Globus pallidus (tissue), 1 donor: Measurements from ENCODE around the gene GORAB.

Experiments used
- DNase-seq: peaks from one replicate; pipeline ENCODE4 v3.0.0-alpha.2; 2015; ENCODE audit warnings: low spot score

GORAB gene

DNA sequence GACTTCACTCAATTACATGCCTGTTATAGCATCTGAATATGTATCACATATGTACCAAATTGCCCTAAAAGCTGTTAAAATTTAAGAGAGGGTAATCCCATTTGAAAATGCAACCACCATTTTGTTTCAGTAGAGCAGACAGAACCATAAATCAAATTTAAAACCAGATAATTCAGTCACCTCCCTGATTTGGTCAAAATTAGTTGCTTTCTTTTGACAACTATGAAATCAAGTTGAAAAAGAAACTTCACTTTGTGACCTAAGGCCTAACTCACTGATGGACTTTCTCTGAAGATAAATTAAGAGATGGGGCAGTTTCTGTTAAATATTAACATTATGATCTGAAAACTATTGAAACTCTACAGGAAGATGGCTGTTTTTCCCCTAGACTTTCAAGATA lies 6.7 kb downstream of the GORAB start:
- DNase-seq, result no peak

GRCh38 chr1:170539154-170539553 lies 7.2 kb downstream of the GORAB start:
- no peak for DNase-seq

DNA sequence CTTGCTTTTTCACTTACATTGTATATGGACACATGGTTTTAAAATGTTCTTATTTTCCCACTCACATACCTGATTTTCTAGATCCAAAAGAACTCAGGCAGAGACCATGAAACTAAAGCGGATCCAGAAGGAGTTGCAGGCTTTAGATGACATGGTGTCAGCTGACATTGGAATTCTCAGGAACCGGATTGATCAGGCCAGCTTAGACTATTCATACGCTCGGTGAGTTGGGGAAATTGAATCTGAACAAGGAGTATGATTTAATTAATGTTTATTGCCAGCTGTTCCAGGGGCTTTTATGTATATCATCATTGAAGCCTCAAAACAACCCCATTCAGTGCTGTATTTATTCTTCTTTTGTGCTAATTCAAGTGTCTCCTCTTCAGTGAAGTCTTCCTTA lies 12.7 kb downstream of the GORAB start:
- DNase-seq, result no peak

GRCh38 chr1:170545476-170545875 lies 13.5 kb downstream of the GORAB start:
- no peak for DNase-seq

- DNase-seq, result no peak
These were observed 15.3 kb downstream of the GORAB start for GRCh38 chr1:170547255-170547654.

DNA sequence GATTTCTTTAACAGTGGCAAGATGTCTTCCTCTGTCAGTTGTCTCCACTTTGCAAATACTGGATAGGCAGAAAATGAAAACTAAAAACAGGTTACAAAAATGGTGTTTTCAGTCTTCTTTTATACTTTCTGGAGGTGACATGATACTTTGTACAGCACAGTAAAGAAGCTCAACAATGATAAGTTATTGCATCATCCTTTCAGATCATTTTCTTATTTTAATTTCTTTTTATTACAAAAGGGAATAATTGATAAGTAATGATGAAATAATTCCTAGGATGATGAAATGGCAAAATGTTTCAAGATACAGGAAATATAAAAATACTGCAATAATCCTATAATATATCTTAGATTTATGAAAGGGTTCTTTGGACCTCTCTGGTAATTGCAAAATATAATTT lies 16.5 kb downstream of the GORAB start:
- DNase-seq, result no peak

GRCh38 chr1:170555370-170555769 lies 23.4 kb downstream of the GORAB start:
- DNase-seq, result no peak

DNA sequence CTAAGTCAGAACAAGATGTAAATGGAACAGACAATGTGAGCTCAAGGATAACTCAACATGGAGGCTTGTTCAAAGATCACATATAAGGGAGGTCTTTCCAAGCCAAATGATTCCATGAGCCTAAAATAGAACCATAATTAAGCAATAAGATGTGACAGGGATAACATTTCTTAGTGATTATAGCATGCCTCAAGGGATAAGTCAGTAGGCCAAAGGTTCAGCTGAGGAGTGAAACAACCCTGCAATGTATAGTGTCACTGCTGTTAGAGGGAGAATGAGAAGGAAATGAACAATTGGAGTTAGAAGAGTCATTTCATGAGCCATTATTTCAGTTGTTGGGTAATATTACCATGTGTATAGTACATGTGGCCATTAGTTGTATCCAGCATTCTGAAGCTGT lies 25.0 kb downstream of the GORAB start:
- DNase-seq, result no peak

- DNase-seq, result no peak
These were observed 26.8 kb downstream of the GORAB start for GRCh38 chr1:170558731-170559130.

GRCh38 chr1:170559166-170559565 lies 27.2 kb downstream of the GORAB start:
- no peak for DNase-seq

DNA sequence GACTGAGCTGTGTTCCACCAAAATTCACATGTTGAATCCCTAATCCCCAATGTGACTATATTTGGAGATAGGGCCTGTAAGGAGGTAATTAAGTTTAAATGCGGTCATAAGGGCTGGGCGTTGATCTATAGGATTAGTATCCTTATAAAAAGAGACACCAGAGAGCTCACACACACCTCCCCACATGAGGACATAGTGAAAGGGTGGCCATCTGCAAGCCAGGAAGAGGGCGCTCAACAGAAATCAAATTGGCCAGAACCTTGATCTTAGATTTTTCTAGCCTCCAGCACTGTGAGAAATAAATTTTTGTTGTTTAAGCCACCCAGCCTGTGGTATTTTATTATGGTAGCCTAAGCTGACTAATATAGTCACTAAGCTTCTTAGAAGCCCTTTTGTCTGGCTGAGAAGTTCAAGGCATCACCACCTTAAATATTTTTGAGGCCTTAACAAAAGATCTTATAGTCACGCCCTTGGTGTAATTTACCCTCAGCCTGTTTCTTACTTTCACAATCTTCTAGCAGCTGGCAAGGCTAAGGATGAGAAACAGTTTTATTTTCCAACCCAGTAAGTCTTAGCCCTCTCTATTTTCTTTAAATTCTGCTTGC lies 28.8 kb downstream of the GORAB start:
- no peak for DNase-seq

DNA sequence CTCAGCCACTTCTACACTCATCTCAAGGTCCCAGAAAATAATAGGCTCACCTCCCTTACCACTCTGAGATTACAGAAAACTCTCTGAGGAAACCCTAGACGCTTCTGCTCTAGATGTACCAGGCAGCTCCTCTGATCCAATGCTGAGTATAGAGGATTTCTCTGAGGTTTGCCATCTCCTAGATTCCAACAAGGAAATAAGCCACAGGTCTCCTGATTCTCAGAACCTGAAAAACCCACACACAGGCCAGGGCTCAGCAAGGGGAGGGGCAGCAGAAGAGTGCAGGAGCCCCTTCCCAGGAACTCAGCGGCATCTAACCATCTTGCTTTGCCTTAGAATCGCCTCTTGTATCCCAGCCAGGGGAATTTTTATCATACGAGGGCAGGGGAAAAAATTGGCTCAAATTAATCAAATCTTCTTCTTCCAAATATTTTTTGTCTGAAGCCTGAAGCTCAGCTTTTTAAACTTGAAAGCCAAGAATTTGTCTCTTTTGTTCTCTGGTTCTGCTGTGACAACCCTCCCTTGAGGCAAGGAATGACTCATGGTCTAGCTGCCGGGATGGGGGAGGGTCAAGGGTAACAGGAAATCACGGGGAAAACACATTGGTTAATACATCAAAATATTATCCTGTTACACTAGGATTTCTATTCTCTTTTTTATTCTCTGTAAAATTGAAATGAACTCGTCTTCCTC lies 30.8 kb downstream of the GORAB start:
- peak; percentile 7 for DNase-seq

DNA sequence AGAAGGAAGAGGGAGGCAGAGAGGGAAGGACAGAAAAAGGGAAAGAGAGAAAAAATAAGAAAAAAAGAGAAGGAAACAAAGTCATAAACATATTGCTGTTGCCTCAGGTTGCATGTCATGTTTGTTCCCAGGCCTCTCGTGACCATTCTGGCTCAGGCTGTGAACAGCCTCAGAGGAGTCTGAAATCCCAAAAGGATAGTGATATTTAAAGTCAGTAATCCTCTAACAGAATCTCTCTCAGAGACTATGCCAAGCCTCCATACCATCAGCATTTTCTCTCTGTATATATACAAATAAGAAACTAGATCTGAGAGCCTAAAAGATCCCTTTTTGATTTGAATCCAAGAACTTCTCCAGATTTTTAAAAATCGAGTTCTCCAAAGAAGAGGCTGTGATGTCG lies 35.2 kb downstream of the GORAB start:
- DNase-seq, result no peak

GRCh38 chr1:170568197-170568596 lies 36.2 kb downstream of the GORAB start:
- no peak for DNase-seq

- DNase-seq, result no peak
These were observed 45.0 kb downstream of the GORAB start for GRCh38 chr1:170576980-170577379.

GRCh38 chr1:170578359-170578758 lies 46.4 kb downstream of the GORAB start:
- DNase-seq, result no peak

- peak; percentile 36 for DNase-seq
These were observed 48.9 kb downstream of the GORAB start for GRCh38 chr1:170580636-170581440.

DNA sequence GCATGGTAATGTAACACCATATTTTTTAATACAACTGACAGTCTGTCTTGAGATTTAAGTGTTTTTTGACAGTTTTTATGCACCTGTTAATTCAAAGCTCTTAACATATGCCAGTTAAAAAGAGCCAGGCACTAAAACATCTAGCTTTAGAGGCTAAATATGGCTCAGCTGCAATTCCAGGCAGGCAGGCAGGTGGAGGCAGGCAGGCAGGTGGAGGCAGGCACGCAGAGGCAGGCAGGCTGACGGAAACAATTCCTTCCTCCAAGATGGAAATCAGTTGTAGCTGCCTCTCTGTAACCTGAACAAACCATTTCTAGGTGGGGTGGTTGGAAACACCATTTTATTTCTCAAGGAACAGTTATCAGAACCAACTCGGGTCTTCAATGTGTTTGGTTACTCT lies 51.2 kb downstream of the GORAB start:
- DNase-seq, result no peak

DNA sequence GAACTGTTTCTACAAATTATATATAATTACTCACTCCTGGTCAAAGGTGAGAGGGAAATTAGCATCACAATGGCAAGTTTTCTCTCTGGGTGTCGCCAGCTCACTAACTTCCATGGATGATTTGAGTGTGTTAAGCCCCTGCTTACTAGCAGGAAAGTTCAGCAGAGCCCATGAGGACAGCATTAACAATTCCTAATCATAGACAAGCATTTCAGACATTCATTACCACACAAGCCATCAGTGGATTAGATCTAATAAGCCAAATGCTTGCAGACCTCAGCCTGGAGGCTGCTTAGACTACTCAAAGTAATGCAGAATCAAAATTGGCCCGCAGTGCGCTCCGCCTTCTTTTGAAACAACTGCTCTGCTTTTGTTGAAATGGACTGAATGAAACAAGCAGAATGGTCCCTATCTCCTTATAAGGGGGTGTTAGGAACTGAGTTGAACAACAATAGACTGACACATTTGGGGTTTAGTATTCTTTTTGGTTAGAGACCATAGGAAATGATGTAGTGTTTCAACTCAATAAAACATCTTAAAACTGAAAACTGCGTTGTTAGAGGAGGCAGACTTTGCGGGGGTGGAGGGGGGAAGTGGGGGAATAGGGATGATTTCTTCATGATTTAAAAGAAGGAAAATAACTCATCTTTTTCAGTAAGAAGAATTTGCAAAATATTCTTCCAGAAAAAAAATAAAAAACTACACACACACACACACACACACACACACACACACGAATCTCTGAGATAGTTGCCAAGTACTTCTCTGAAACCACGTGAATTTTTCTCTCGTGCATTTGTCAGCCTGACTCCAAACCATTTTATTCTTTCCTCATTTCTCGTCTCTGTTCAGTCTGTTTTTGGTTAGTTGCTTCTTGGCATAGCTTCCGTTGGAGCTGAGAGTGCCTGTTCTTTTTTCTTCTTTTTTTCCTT lies 54.6 kb downstream of the GORAB start:
- no peak for DNase-seq

DNA sequence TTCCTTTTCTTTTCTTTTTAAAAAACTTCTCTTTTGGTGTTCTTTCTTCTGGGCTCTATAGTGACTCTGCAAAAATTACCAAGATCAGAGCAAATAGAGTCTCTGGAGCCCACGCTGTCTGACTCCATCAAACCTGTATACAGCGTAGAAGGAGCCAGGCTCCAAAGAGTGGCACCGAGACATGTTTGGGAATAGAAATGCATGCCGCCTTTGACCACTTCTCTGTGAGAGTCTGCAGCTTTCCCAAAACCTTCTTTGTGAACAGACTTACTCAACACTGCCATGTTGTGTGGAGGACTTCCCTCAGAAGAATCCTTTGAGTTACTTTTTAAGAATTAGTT lies 55.3 kb downstream of the GORAB start:
- DNase-seq, result peak; percentile 17

GRCh38 chr1:170590921-170591705 lies 59.1 kb downstream of the GORAB start:
- no peak for DNase-seq
